NT2/D1 (cell line): Measurements from ENCODE around the gene MADD.
"Not testable (repeated sequence)": the region's sequence is repeated elsewhere in the genome, so short reads cannot be mapped to it uniquely, and the experiment has no call there.

Experiments used
- DNase-seq: peaks from one replicate; pipeline ENCODE4 v3.0.0-alpha.2; 2011; ENCODE audit warnings: low read depth, low spot score
- H3K27me3 ChIP-seq: 2 replicates; pipeline ENCODE4 v1.6.0; 2011; ENCODE audit warnings: mild to moderate bottlenecking; ENCODE audit not compliant: insufficient read length, insufficient read depth
- H3K36me3 ChIP-seq: 2 replicates; pipeline ENCODE4 v1.6.1; 2011; ENCODE audit warnings: mild to moderate bottlenecking, low read length, mixed read lengths; ENCODE audit not compliant: insufficient read depth, insufficient read length
- H3K4me1 ChIP-seq: 2 replicates; pipeline ENCODE4 v1.5.1; 2011; ENCODE audit not compliant: insufficient read depth, insufficient read length
- H3K4me3 ChIP-seq: 2 replicates; pipeline ENCODE4 v1.5.1; 2011; ENCODE audit warnings: low read depth; ENCODE audit not compliant: insufficient read length
- H3K9ac ChIP-seq: 2 replicates; pipeline ENCODE4 v1.6.0; 2011; ENCODE audit warnings: low read depth; ENCODE audit not compliant: insufficient read length
- H3K9me3 ChIP-seq: 2 replicates; pipeline ENCODE4 v1.5.1; 2011; ENCODE audit warnings: mild to moderate bottlenecking, low read length; ENCODE audit not compliant: insufficient read depth
- SUZ12 ChIP-seq: IDR thresholded peaks from 2 replicates; pipeline ENCODE4 v1.6.1; 2011; ENCODE audit not compliant: insufficient read length, insufficient read depth; ENCODE audit errors: extremely low read depth
- YY1 ChIP-seq: IDR thresholded peaks from 2 replicates; pipeline ENCODE4 v1.6.1; 2011; ENCODE audit not compliant: insufficient read length, insufficient read depth
- ZNF274 ChIP-seq: IDR thresholded peaks from 2 replicates; pipeline ENCODE4 v1.6.1; 2011; ENCODE audit warnings: mild to moderate bottlenecking, low read depth, low read length

The MADD gene

GRCh38 chr11:47308050-47308823 lies 38.3 kb downstream of the MADD start:
- Histone ChIP-seq H3K36me3 (peaks cover 57% of the 10 kb centered on the region), H3K4me3 (no peak overlapping the region), H3K9ac (no peak overlapping the region), H3K4me1 (peaks cover 9% of the 10 kb centered on the region), H3K9me3 (peaks cover 4% of the 10 kb centered on the region; the same call in 1 of the 2 replicates), H3K27me3 (no peaks in the 10 kb centered on the region)
- peak; percentile 40 for DNase-seq
- no peak for TF ChIP-seq SUZ12
- TF ChIP-seq YY1 = no peak
- no peak for TF ChIP-seq ZNF274

- H3K4me1 ChIP-seq = no peaks in the 10 kb centered on the region
- TF ChIP-seq ZNF274 (no peak), YY1 (no peak), SUZ12 (no peak)
- no peak for DNase-seq
- H3K9ac ChIP-seq = no peak overlapping the region
- H3K4me3 ChIP-seq = no peak overlapping the region
- peaks cover 51% of the 10 kb centered on the region for H3K36me3 ChIP-seq
- H3K27me3 ChIP-seq = no peaks in the 10 kb centered on the region
- no peaks in the 10 kb centered on the region for H3K9me3 ChIP-seq
Measured at GRCh38 chr11:47314992-47315391, 45.1 kb downstream of the MADD start.

DNA sequence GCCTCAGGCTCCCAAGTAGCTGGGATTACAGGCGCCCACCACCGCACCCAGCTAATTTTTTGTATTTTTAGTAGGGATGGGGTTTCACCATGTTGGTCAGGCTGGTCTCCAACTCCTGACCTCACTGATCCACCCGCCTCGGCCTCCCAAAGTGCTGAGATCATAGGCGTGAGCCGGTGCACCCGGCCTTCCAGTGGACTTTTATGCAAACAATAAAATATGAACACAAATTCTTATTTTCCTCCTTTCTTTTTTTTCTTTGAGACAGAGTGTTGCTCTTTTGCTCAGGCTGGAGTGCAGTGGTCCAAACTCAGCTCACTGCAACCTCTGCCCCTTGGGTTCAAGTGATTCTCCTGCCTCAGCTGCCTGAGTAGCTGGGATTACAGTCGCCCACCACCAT lies 46.6 kb downstream of the MADD start:
- not testable (repeated sequence) for H3K27me3 ChIP-seq, H3K9ac ChIP-seq, H3K9me3 ChIP-seq, H3K4me1 ChIP-seq, DNase-seq, H3K4me3 ChIP-seq
- peaks cover 46% of the 10 kb centered on the region for H3K36me3 ChIP-seq

- Histone ChIP-seq H3K27me3 (no peaks in the 10 kb centered on the region), H3K4me1 (no peaks in the 10 kb centered on the region), H3K36me3 (peaks cover 46% of the 10 kb centered on the region), H3K4me3 (no peak overlapping the region), H3K9ac (no peak overlapping the region), H3K9me3 (no peaks in the 10 kb centered on the region)
- TF ChIP-seq SUZ12 (no peak), ZNF274 (no peak), YY1 (no peak)
- no peak for DNase-seq
Measured at GRCh38 chr11:47317064-47317828, 47.3 kb downstream of the MADD start.

- DNase-seq = no peak
- H3K36me3 ChIP-seq = peaks cover 40% of the 10 kb centered on the region
- no peaks in the 10 kb centered on the region for H3K9me3 ChIP-seq
- H3K9ac ChIP-seq = no peak overlapping the region
- TF ChIP-seq ZNF274 = no peak
- TF ChIP-seq YY1 = no peak
- no peak for TF ChIP-seq SUZ12
- H3K27me3 ChIP-seq = no peaks in the 10 kb centered on the region
- H3K4me3 ChIP-seq = no peak overlapping the region
- H3K4me1 ChIP-seq = no peaks in the 10 kb centered on the region
Measured at GRCh38 chr11:47318166-47318565, 48.2 kb downstream of the MADD start.

DNA sequence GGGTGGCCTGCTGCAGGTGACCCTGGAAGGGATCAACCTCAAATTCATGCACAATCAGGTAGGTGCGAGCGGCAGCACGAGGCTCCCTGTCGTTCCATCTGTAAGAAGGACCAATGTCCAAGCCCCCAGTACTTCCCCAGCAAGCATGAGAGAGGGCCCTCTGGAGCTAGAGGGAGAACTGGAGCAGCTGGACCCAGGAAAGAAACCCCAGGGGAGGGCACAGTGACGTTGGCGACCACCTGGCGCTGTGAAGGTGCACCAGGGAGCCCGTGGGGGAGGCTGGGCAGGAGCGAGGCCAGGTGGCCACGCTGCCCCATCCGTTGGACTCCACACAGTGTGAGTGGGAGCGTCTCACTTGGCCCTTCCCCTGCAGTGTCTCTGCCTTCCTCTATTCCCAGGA lies 54.6 kb downstream of the MADD start:
- H3K4me1 ChIP-seq = peaks cover 1% of the 10 kb centered on the region
- peaks cover 50% of the 10 kb centered on the region for H3K36me3 ChIP-seq
- DNase-seq = no peak
- no peak overlapping the region for H3K4me3 ChIP-seq
- H3K9ac ChIP-seq = no peak overlapping the region
- TF ChIP-seq YY1 = no peak
- TF ChIP-seq SUZ12 = no peak
- TF ChIP-seq ZNF274 = no peak
- H3K27me3 ChIP-seq = no peaks in the 10 kb centered on the region
- H3K9me3 ChIP-seq = no peaks in the 10 kb centered on the region

- no peaks in the 10 kb centered on the region for H3K9me3 ChIP-seq
- no peak for TF ChIP-seq YY1
- TF ChIP-seq SUZ12 = no peak
- no peak for TF ChIP-seq ZNF274
- H3K36me3 ChIP-seq = peaks cover 57% of the 10 kb centered on the region
- peaks cover 1% of the 10 kb centered on the region for H3K4me1 ChIP-seq
- no peak overlapping the region for H3K9ac ChIP-seq
- H3K27me3 ChIP-seq = no peaks in the 10 kb centered on the region
- DNase-seq = no peak
- no peak overlapping the region for H3K4me3 ChIP-seq
Measured at GRCh38 chr11:47325271-47326041, 55.5 kb downstream of the MADD start.
